Body of pancreas (tissue), 4 donors: ENCODE data around the gene COQ3. TPM values are rescaled to one million over a fixed set of nuclear protein-coding genes. Genes with fewer than 3 reads are reported as not detected.

Experiments
- ATAC-seq: fragments of 150-250 bp; one replicate; pipeline ENCODE4 v1.9.1; 2016
- DNase-seq, 4 donors: peaks; one replicate each; pipeline ENCODE4 v3.0.0-alpha.2; 2019
- H3K27ac ChIP-seq, 4 donors: fragments of 200-600 bp; sonication (generic); 1 replicate in 3 of 4; 2 replicates in 1 of 4; pipeline versions ENCODE4 v1.5.1 to v1.6.1; 2016 to 2019; ENCODE audit warnings: mild to moderate bottlenecking in 1 of 4, mixed read lengths in 1 of 4, moderate library complexity in 1 of 4
- H3K27me3 ChIP-seq, 2 donors: fragments of 200-600 bp; sonication (generic); one replicate each; pipeline ENCODE4 v1.6.0; 2016; ENCODE audit warnings: mild to moderate bottlenecking in 1 of 2
- H3K36me3 ChIP-seq, 2 donors: fragments of 200-600 bp; sonication (generic); replicated peaks in 1 of 2; 2 replicates each; pipeline ENCODE4 v1.5.1; 2016; ENCODE audit warnings: low read depth in 2 of 2; ENCODE audit not compliant: insufficient read depth in 1 of 2
- H3K4me1 ChIP-seq: fragments of 200-600 bp; sonication (generic); one replicate; pipeline ENCODE4 v1.6.0; 2016
- H3K4me3 ChIP-seq, 2 donors: fragments of 200-600 bp; sonication (generic); 1 replicate in 1 of 2; 2 replicates in 1 of 2; pipeline ENCODE4 v1.5.1; 2016 to 2019
- H3K9me3 ChIP-seq, 3 donors: fragments of 200-600 bp; sonication (generic); 1 replicate in 2 of 3; 2 replicates in 1 of 3; pipeline ENCODE4 v1.5.1; 2016
- POLR2A ChIP-seq, 3 donors: fragments of 450-650 bp; IDR thresholded peaks; one replicate each; pipeline ENCODE4 v1.6.1; 2016; ENCODE audit warnings: antibody characterized with exemption in 3 of 3, mild to moderate bottlenecking in 2 of 3
- WGBS, 2 donors: methylation state at CpG; one replicate each; pipeline ENCODE4 v1.1.5; 2017; 5-methylcytosine and 5-hydroxymethylcytosine counted together
- intact Hi-C: fragments of 100-400 bp; cut with DNase I; formaldehyde crosslinking; loops from one replicate; pipeline ENCODE4 v1.15.1; 2023
- total RNA-seq, 2 donors: library from RNA; depleted of rRNA; stranded (reverse); fragments of >200 nt; gene quantifications; one replicate each; pipeline ENCODE4 v1.1.0, GENCODE V29; 2016
- TF ChIP-seq, protein P1 (sequence below), 7 experiments: fragments of 450-650 bp in 4 of 7; fragments of 200-600 bp in 3 of 7; sonication (generic) in 3 of 7; IDR thresholded peaks; one replicate each; pipeline ENCODE4 v1.5.1; 2016 to 2019; ENCODE audit warnings: antibody characterized with exemption in 7 of 7

The COQ3 gene
- total RNA-seq, 2 donors from 2014 or later, result 6.5 to 7.3 TPM

- Histone ChIP-seq H3K9me3 (no peaks in the 10 kb centered on the region), H3K36me3 (peaks cover 0 to 24% of the 10 kb centered on the region in 2 donors), H3K27ac (no peak overlapping the region), H3K4me3 (no peak overlapping the region), H3K4me1 (peaks cover 8% of the 10 kb centered on the region), H3K27me3 (no peaks in the 10 kb centered on the region)
- ATAC-seq, result no peak
- 70 to 79% methylated on average over 1 of the region's 1 CpG for WGBS, 2 donors
- DNase-seq, result no peak
- TF ChIP-seq, protein P1, sequence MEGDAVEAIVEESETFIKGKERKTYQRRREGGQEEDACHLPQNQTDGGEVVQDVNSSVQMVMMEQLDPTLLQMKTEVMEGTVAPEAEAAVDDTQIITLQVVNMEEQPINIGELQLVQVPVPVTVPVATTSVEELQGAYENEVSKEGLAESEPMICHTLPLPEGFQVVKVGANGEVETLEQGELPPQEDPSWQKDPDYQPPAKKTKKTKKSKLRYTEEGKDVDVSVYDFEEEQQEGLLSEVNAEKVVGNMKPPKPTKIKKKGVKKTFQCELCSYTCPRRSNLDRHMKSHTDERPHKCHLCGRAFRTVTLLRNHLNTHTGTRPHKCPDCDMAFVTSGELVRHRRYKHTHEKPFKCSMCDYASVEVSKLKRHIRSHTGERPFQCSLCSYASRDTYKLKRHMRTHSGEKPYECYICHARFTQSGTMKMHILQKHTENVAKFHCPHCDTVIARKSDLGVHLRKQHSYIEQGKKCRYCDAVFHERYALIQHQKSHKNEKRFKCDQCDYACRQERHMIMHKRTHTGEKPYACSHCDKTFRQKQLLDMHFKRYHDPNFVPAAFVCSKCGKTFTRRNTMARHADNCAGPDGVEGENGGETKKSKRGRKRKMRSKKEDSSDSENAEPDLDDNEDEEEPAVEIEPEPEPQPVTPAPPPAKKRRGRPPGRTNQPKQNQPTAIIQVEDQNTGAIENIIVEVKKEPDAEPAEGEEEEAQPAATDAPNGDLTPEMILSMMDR (IDR thresholded peaks at IDR 0.05), result no peak
- no peak for TF ChIP-seq POLR2A (IDR thresholded peaks at IDR 0.05)
- intact Hi-C loops, result no loop called here
These were observed 18.1 kb upstream of the COQ3 start for GRCh38 chr6:99412065-99412464.

- ATAC-seq (no peak), DNase-seq (no peak)
- Histone ChIP-seq H3K36me3 (peaks cover 0 to 42% of the 10 kb centered on the region in 2 donors), H3K9me3 (no peaks in the 10 kb centered on the region), H3K4me3 (no peak overlapping the region), H3K27me3 (no peaks in the 10 kb centered on the region), H3K4me1 (no peaks in the 10 kb centered on the region), H3K27ac (no peak overlapping the region)
- intact Hi-C loops, result no loop called here
- TF ChIP-seq POLR2A (IDR thresholded peaks at IDR 0.05), result no peak
- TF ChIP-seq, protein P1 (IDR thresholded peaks at IDR 0.05), result no peak
These were observed 15.7 kb upstream of the COQ3 start for GRCh38 chr6:99409672-99410071.

GRCh38 chr6:99407076-99407475, 13.1 kb upstream of the COQ3 start:
- no peak overlapping the region for H3K4me3 ChIP-seq
- H3K9me3 ChIP-seq, result no peaks in the 10 kb centered on the region
- WGBS, 2 donors, result 78% methylated on average over 7 of the region's 7 CpGs
- no peak for DNase-seq
- intact Hi-C loops, result no loop called here
- H3K27ac ChIP-seq, result no peak overlapping the region
- H3K36me3 ChIP-seq, result peaks cover 0 to 58% of the 10 kb centered on the region in 2 donors
- ATAC-seq, result no peak
- TF ChIP-seq, protein P1 (IDR thresholded peaks at IDR 0.05), result no peak
- no peak for TF ChIP-seq POLR2A (IDR thresholded peaks at IDR 0.05)
- no peaks in the 10 kb centered on the region for H3K4me1 ChIP-seq
- no peaks in the 10 kb centered on the region for H3K27me3 ChIP-seq

- no peak for TF ChIP-seq POLR2A (IDR thresholded peaks at IDR 0.05)
- TF ChIP-seq, protein P1 (IDR thresholded peaks at IDR 0.05), result no peak
- Histone ChIP-seq H3K4me1 (no peaks in the 10 kb centered on the region), H3K4me3 (no peak overlapping the region), H3K27me3 (no peaks in the 10 kb centered on the region), H3K9me3 (no peaks in the 10 kb centered on the region), H3K27ac (no peak overlapping the region), H3K36me3 (peaks cover 0 to 55% of the 10 kb centered on the region in 2 donors)
- ATAC-seq (no peak), DNase-seq (no peak)
- intact Hi-C loops, result no loop called here
- 81 to 87% methylated on average over 5 of the region's 5 CpGs for WGBS, 2 donors
These were observed 8.5 kb upstream of the COQ3 start for GRCh38 chr6:99402448-99402847.

DNA sequence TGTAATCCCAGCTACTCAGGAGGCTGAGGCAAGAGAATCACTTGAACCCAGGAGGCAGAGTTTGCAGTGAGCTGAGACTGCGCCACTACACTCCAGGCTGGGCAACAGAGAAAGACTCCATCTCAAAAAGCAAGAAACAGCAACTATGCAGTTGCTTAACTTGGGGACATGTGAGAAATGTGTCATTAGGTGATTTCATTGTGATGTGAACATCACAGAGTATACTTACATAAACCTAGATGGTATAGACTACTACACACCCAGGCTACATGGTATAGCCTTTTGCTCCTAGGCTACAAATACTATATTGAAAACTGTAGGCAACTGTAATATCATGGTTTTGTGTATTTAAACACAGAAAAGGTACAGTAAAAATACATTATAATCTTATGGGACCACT, 3.3 kb upstream of the COQ3 start:
- peaks cover 0 to 23% of the 10 kb centered on the region in 2 donors for H3K36me3 ChIP-seq
- no peaks in the 10 kb centered on the region for H3K9me3 ChIP-seq
- WGBS, 2 donors, result 67 to 100% methylated on average over 1 of the region's 1 CpG
- intact Hi-C loops, result no loop called here
- H3K4me3 ChIP-seq, result no peak overlapping the region
- no peak for TF ChIP-seq POLR2A (IDR thresholded peaks at IDR 0.05)
- TF ChIP-seq, protein P1 (IDR thresholded peaks at IDR 0.05), result no peak
- DNase-seq (no peak), ATAC-seq (no peak)
- no peak overlapping the region for H3K27ac ChIP-seq
- H3K4me1 ChIP-seq, result peaks cover 12% of the 10 kb centered on the region
- no peaks in the 10 kb centered on the region for H3K27me3 ChIP-seq
